HepG2 (cell line): Measurements from ENCODE around the gene E2F1. TPM values are rescaled to one million over a fixed set of nuclear protein-coding genes. Genes with fewer than 3 reads are reported as not detected.
A peak's percentile ranks its signal among the peaks of the same experiment; 100 is the strongest.

Experiments
- ATAC-seq: fragments of 200-7000 bp; cut with Tn5 transposase; 3 replicates; pipeline ENCODE4 v1.9.1; 2020; ENCODE audit warnings: mild to moderate bottlenecking, moderate library complexity
- BruUV-seq: library from RNA; stranded (reverse); fragments of 400-500 nt; replicated peaks from 2 replicates; lab custom pipeline; 2021; lab: Mats Ljungman, UMichigan
- CTCF ChIA-PET: fragments of 300-600 bp; formaldehyde crosslinking; extraction: SDS; loops from one replicate; lab custom pipeline; 2021; ENCODE audit warnings: low total read pairs, inconsistent platforms, low intra/inter-chr PET ratio; lab: Yijun Ruan, JAX
- POLR2A ChIA-PET: fragments of 350-600 bp; sonication (Branson Sonifier 250); formaldehyde crosslinking; loops from one replicate; lab custom pipeline; 2020; ENCODE audit warnings: antibody characterized with exemption, inconsistent platforms; lab: Yijun Ruan, JAX
- DNase-seq: peaks from one replicate; pipeline ENCODE4 v3.0.0-alpha.2; 2015; ENCODE audit warnings: low spot score
- FAIRE-seq: peaks from 3 replicates; lab custom pipeline; 2011; peaks lifted over from hg19 to GRCh38; lab: Jason Lieb, UNC
- H2AFZ ChIP-seq: one replicate; pipeline ENCODE4 v1.6.1; 2011; ENCODE audit warnings: low read length, inconsistent platforms
- H3K27ac ChIP-seq: fragments of 300-600 bp; 3 replicates; pipeline ENCODE4 v1.8.0; 2011; ENCODE audit warnings: mixed run types, mild to moderate bottlenecking, mixed read lengths, low read length, inconsistent platforms; ENCODE audit not compliant: insufficient read depth; ENCODE audit errors: extremely low read length
- H3K27me3 ChIP-seq, 2 experiments: fragments of 200-600 bp in 1 of 2; 2 replicates in 1 of 2; 3 replicates in 1 of 2; pipeline versions ENCODE4 v1.6.0 to v1.8.0; 2011; ENCODE audit warnings: low read length in 2 of 2, mild to moderate bottlenecking in 2 of 2, moderate library complexity in 2 of 2, inconsistent platforms in 1 of 2; ENCODE audit not compliant: insufficient read depth in 2 of 2, control insufficient read depth in 1 of 2
- H3K36me3 ChIP-seq, 2 experiments: fragments of 200-600 bp in 1 of 2; replicated peaks in 1 of 2; 2 replicates in 1 of 2; 3 replicates in 1 of 2; pipeline versions ENCODE4 v1.5.1 to v1.8.0; 2011; ENCODE audit warnings: low read length in 2 of 2, inconsistent platforms in 1 of 2; ENCODE audit not compliant: insufficient read depth in 2 of 2, control insufficient read depth in 1 of 2
- H3K4me1 ChIP-seq: 2 replicates; pipeline ENCODE4 v1.5.1; 2012; ENCODE audit warnings: low read length, inconsistent platforms; ENCODE audit not compliant: insufficient read depth
- H3K4me2 ChIP-seq: 2 replicates; pipeline ENCODE4 v1.6.0; 2011; ENCODE audit warnings: low read depth, low read length, inconsistent platforms
- H3K4me3 ChIP-seq, 3 experiments: fragments of 200-600 bp in 1 of 3; sonication (generic), shearing (Covaris generic) in 1 of 3; replicated peaks in 1 of 3; 2 replicates each; pipeline ENCODE4 v1.5.1; 2011 to 2016; ENCODE audit warnings: low read length in 3 of 3, inconsistent platforms in 2 of 3, low read depth in 2 of 3, mild to moderate bottlenecking in 2 of 3, control low read depth in 1 of 3, mixed read lengths in 1 of 3; ENCODE audit not compliant: insufficient read depth in 1 of 3
- H3K79me2 ChIP-seq: one replicate; pipeline ENCODE4 v1.6.1; 2011; ENCODE audit warnings: low read length, inconsistent platforms; ENCODE audit not compliant: insufficient read depth
- H3K9ac ChIP-seq: 2 replicates; pipeline ENCODE4 v1.6.0; 2011; ENCODE audit warnings: mild to moderate bottlenecking, low read depth, low read length, inconsistent platforms; ENCODE audit not compliant: insufficient read depth
- H3K9me3 ChIP-seq: 2 replicates; pipeline ENCODE4 v1.5.1; 2012; ENCODE audit warnings: mild to moderate bottlenecking, low read length
- H4K20me1 ChIP-seq: 2 replicates; pipeline ENCODE4 v1.6.0; 2011; ENCODE audit warnings: inconsistent platforms, mild to moderate bottlenecking, low read length, moderate library complexity; ENCODE audit not compliant: insufficient read depth
- ARNT ChIP-seq: fragments of 450-650 bp; IDR thresholded peaks from 2 replicates; pipeline ENCODE4 v1.6.1; 2017
- BCL6 ChIP-seq: IDR thresholded peaks from 2 replicates; pipeline ENCODE4 v1.6.1; 2016; ENCODE audit warnings: missing genetic modification reagents, missing compliant biosample characterization
- HDAC2 ChIP-seq: sonication (generic); formaldehyde crosslinking; IDR thresholded peaks from 2 replicates; pipeline ENCODE4 v1.4.0; 2020; ENCODE audit warnings: missing genetic modification reagents
- MYNN ChIP-seq: sonication (generic); formaldehyde crosslinking; IDR thresholded peaks from 2 replicates; pipeline ENCODE4 v1.4.0; 2020; ENCODE audit warnings: mild to moderate bottlenecking, low read depth, missing genetic modification reagents
- ONECUT2 ChIP-seq: sonication (generic); formaldehyde crosslinking; IDR thresholded peaks from 2 replicates; pipeline ENCODE4 v1.4.0; 2020; ENCODE audit warnings: missing genetic modification reagents
- POLR2AphosphoS2 ChIP-seq: IDR thresholded peaks from 2 replicates; pipeline ENCODE4 v1.6.1; 2011; ENCODE audit warnings: low read depth, low read length, improper control_type of control experiment
- SMARCE1 ChIP-seq: fragments of 450-650 bp; IDR thresholded peaks from 2 replicates; pipeline ENCODE4 v1.6.1; 2017; ENCODE audit warnings: borderline replicate concordance
- TARDBP ChIP-seq: sonication (generic); formaldehyde crosslinking; IDR thresholded peaks from 2 replicates; pipeline ENCODE4 v1.8.0; 2022; ENCODE audit warnings: mild to moderate bottlenecking, missing genetic modification reagents
- TEAD2 ChIP-seq: sonication (generic); formaldehyde crosslinking; IDR thresholded peaks from 2 replicates; pipeline ENCODE4 v1.9.0; 2021; ENCODE audit warnings: missing genetic modification reagents
- ZMYM3 ChIP-seq: sonication (generic); formaldehyde crosslinking; IDR thresholded peaks from 2 replicates; pipeline ENCODE4 v1.5.1; 2020; ENCODE audit warnings: mild to moderate bottlenecking, missing genetic modification reagents
- ZNF20 ChIP-seq: sonication (generic); formaldehyde crosslinking; IDR thresholded peaks from 2 replicates; pipeline ENCODE4 v1.4.0; 2020; ENCODE audit warnings: mild to moderate bottlenecking, moderate library complexity, missing genetic modification reagents
- ZNF556 ChIP-seq: sonication (generic); formaldehyde crosslinking; IDR thresholded peaks from 2 replicates; pipeline ENCODE4 v1.4.0; 2020; ENCODE audit warnings: mild to moderate bottlenecking, missing genetic modification reagents, borderline replicate concordance
- ZNF773 ChIP-seq: sonication (generic); formaldehyde crosslinking; IDR thresholded peaks from 2 replicates; pipeline ENCODE4 v1.4.0; 2020; ENCODE audit warnings: missing genetic modification reagents, borderline replicate concordance
- ZNF841 ChIP-seq: sonication (generic); formaldehyde crosslinking; IDR thresholded peaks from 2 replicates; pipeline ENCODE4 v1.8.1; 2023; ENCODE audit warnings: missing genetic modification reagents, borderline replicate concordance
- ZSCAN20 ChIP-seq: sonication (generic); formaldehyde crosslinking; IDR thresholded peaks from 2 replicates; pipeline ENCODE4 v1.4.0; 2020; ENCODE audit warnings: missing genetic modification reagents, mild to moderate bottlenecking, borderline replicate concordance
- WGBS: methylation state at CpG from one replicate; pipeline ENCODE4 v1.1.6; 2017; ENCODE audit warnings: low lambda C conversion rate; 5-methylcytosine and 5-hydroxymethylcytosine counted together
- in situ Hi-C: cut with HindIII; loops from 2 replicates; pipeline ENCODE4 v1.10.0; 2017; ENCODE audit warnings: low pct_unique_long_range_greater_than_20kb; ENCODE audit not compliant: extremely low pct_ligation_motif_present
- intact Hi-C: fragments of 100-400 bp; cut with micrococcal nuclease; formaldehyde crosslinking; loops from one replicate; pipeline ENCODE4 v1.10.0; 2022; ENCODE audit not compliant: unreplicated experiment
- polyA plus RNA-seq, 8 experiments: library from polyadenylated mRNA; depleted of rRNA in 3 of 8; stranded (reverse) in 7 of 8; unstranded in 1 of 8; fragments of >200 nt; fragmentation: Illumina TruSeq in 4 of 8; extraction: Trizol in 4 of 8; gene quantifications; 2 replicates each; pipeline versions ENCODE4 v1.2.1 to v1.2.3, GENCODE V29; 2011 to 2016; ENCODE audit warnings: low read depth in 4 of 8, missing spikeins in 1 of 8, mixed read lengths in 1 of 8; ENCODE audit not compliant: insufficient read depth in 1 of 8
- total RNA-seq, 5 experiments: library from RNA; depleted of rRNA; stranded (reverse); fragments of >200 nt; fragmentation: Illumina TruSeq; extraction: Trizol; gene quantifications; 2 replicates each; pipeline ENCODE4 v1.2.3, GENCODE V29; 2016; ENCODE audit warnings: low read depth in 1 of 5
- TF ChIP-seq, protein P1 (sequence below): sonication (generic); formaldehyde crosslinking; IDR thresholded peaks from 2 replicates; pipeline ENCODE4 v1.8.0; 2022; ENCODE audit warnings: missing genetic modification reagents, mild to moderate bottlenecking, borderline replicate concordance
- TF ChIP-seq, protein P2 (sequence below): sonication (generic); formaldehyde crosslinking; IDR thresholded peaks from 2 replicates; pipeline ENCODE4 v1.4.0; 2020; ENCODE audit warnings: missing genetic modification reagents
- TF ChIP-seq, protein P3 (sequence below): sonication (generic); formaldehyde crosslinking; IDR thresholded peaks from 2 replicates; pipeline ENCODE4 v1.9.0; 2021; ENCODE audit warnings: missing genetic modification reagents, borderline replicate concordance

The E2F1 gene
- total and polyA plus RNA-seq, 2 of the 13 experiments (the other 11 are each of a cell fraction or from before 2014, with no cell fraction given) = 25.5 to 39.4 TPM

DNA sequence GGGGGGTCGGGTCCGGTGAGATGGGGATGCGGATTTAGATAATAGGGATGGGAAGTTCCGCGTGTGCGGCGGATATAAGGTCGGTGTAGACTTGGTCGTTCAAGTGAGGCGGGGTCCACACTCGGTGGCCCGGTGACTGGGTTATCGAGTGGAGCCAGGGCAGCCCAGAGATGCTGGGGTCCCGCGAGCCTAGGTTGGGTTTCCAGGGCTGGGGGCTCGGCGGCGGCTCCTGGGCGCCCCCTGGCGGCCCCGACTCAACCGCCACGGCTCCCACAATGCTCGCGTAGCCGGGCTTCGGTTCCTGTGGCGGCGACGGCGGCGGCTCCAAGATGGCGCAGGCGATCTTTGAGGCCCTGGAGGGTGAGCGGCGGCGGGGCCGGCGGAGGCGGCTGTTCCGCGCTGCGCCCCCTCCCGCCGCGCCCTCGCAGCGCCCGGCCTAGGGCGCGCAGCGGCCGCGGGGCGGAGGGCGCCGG is 45.5 kb upstream of the E2F1 start, which contains the start of gene ZNF341:
Gene ZNF341 (plus strand): TSS at position 304 of the 473 bp plus-strand sequence. CDS start 26 bp downstream, at position 330.
- peak within 1 kb of the TSS; percentile 74 for H3K9ac ChIP-seq
- no TSS peak for BruUV-seq
- no peaks in the 10 kb centered on the region for H4K20me1 ChIP-seq
- peak within 1 kb of the TSS; percentile 60 to 81 (median 65) for H3K4me3 ChIP-seq
- H3K27me3 ChIP-seq = no peaks in the 10 kb centered on the region
- H3K4me2 ChIP-seq = peak within 1 kb of the TSS; percentile 96
- in situ Hi-C loops = no loop called here
- H3K9me3 ChIP-seq = peaks cover 16% of the 10 kb centered on the region
- H3K79me2 ChIP-seq = no peaks in the 10 kb centered on the region
- no peaks in the 10 kb centered on the region for H3K36me3 ChIP-seq
- H2AFZ ChIP-seq = peak within 1 kb of the TSS; percentile 8
- 21% methylated on average over 39 of the region's 57 CpGs for WGBS
- peaks cover 34% of the 10 kb centered on the region for H3K4me1 ChIP-seq
- CTCF ChIA-PET = interaction anchor here (1.0 to 1.8 kb wide), 2 partner anchors 68 to 78 kb away, joined by 5 read pairs; no protein-coding TSS in a partner anchor
- peak; percentile 90 for DNase-seq
- H3K27ac ChIP-seq = peak within 1 kb of the TSS; percentile 84
- peak; percentile 76 for ATAC-seq
- no peak for FAIRE-seq
- POLR2A ChIA-PET = interaction anchor here (0.6 to 3.7 kb wide), 17 partner anchors 9 to 571 kb away, joined by 3 to 15 read pairs (median 4); partner anchors contain the start of genes AHCY, CBFA2T2, CDK5RAP1 and EIF2S2
- intact Hi-C loops = loop anchor here (1.0 to 10.0 kb wide), 3 partner anchors 59 to 287 kb away; partner anchors contain the start of genes CHMP4B, NECAB3 and SNTA1
- TF ChIP-seq HDAC2 (CRISPR knock-in tag) = peak; percentile 45; the same call in 1 of the 2 replicates
- TF ChIP-seq, protein P1, sequence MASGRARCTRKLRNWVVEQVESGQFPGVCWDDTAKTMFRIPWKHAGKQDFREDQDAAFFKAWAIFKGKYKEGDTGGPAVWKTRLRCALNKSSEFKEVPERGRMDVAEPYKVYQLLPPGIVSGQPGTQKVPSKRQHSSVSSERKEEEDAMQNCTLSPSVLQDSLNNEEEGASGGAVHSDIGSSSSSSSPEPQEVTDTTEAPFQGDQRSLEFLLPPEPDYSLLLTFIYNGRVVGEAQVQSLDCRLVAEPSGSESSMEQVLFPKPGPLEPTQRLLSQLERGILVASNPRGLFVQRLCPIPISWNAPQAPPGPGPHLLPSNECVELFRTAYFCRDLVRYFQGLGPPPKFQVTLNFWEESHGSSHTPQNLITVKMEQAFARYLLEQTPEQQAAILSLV (CRISPR knock-in tag) = no peak
- TF ChIP-seq ARNT = no peak
- TF ChIP-seq ZNF20 = no peak
- peak; percentile 94; the same call in 1 of the 2 replicates for TF ChIP-seq MYNN (CRISPR knock-in tag)
- no peak for TF ChIP-seq SMARCE1
- TF ChIP-seq ZNF556 (CRISPR knock-in tag) = no peak
- peak; percentile 64; the same call in 1 of the 2 replicates for TF ChIP-seq BCL6 (CRISPR knock-in tag)
- TF ChIP-seq, protein P2, sequence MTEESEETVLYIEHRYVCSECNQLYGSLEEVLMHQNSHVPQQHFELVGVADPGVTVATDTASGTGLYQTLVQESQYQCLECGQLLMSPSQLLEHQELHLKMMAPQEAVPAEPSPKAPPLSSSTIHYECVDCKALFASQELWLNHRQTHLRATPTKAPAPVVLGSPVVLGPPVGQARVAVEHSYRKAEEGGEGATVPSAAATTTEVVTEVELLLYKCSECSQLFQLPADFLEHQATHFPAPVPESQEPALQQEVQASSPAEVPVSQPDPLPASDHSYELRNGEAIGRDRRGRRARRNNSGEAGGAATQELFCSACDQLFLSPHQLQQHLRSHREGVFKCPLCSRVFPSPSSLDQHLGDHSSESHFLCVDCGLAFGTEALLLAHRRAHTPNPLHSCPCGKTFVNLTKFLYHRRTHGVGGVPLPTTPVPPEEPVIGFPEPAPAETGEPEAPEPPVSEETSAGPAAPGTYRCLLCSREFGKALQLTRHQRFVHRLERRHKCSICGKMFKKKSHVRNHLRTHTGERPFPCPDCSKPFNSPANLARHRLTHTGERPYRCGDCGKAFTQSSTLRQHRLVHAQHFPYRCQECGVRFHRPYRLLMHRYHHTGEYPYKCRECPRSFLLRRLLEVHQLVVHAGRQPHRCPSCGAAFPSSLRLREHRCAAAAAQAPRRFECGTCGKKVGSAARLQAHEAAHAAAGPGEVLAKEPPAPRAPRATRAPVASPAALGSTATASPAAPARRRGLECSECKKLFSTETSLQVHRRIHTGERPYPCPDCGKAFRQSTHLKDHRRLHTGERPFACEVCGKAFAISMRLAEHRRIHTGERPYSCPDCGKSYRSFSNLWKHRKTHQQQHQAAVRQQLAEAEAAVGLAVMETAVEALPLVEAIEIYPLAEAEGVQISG = no peak
- TF ChIP-seq, protein P3, sequence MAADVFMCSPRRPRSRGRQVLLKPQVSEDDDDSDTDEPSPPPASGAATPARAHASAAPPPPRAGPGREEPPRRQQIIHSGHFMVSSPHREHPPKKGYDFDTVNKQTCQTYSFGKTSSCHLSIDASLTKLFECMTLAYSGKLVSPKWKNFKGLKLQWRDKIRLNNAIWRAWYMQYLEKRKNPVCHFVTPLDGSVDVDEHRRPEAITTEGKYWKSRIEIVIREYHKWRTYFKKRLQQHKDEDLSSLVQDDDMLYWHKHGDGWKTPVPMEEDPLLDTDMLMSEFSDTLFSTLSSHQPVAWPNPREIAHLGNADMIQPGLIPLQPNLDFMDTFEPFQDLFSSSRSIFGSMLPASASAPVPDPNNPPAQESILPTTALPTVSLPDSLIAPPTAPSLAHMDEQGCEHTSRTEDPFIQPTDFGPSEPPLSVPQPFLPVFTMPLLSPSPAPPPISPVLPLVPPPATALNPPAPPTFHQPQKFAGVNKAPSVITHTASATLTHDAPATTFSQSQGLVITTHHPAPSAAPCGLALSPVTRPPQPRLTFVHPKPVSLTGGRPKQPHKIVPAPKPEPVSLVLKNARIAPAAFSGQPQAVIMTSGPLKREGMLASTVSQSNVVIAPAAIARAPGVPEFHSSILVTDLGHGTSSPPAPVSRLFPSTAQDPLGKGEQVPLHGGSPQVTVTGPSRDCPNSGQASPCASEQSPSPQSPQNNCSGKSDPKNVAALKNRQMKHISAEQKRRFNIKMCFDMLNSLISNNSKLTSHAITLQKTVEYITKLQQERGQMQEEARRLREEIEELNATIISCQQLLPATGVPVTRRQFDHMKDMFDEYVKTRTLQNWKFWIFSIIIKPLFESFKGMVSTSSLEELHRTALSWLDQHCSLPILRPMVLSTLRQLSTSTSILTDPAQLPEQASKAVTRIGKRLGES (CRISPR knock-in tag) = no peak
- TF ChIP-seq ZSCAN20 = no peak; the same call in 1 of the 2 replicates
- no peak for TF ChIP-seq POLR2AphosphoS2
- peak; percentile 87 for TF ChIP-seq ZMYM3 (CRISPR knock-in tag)
- TF ChIP-seq ZNF841 (CRISPR knock-in tag) = no peak
- TF ChIP-seq TARDBP (CRISPR knock-in tag) = peak; percentile 21; the same call in 1 of the 2 replicates
- TF ChIP-seq ONECUT2 = no peak
- TF ChIP-seq TEAD2 = peak; percentile 80; the same call in 1 of the 2 replicates
- no peak for TF ChIP-seq ZNF773 (CRISPR knock-in tag)
